ENCODE measurements around the gene IL1B. TPM values are rescaled to one million over a fixed set of nuclear protein-coding genes. Genes with fewer than 3 reads are reported as not detected.
A peak's percentile ranks its signal among the peaks of the same experiment; 100 is the strongest.

IL1B gene
- total RNA-seq, 2 experiments from 2014 or later = not detected

GRCh38 chr2:112813280-112813966 lies 23.2 kb downstream of the IL1B start:
- ATAC-seq (no peak), DNase-seq (no peak)
- CTCF ChIA-PET = no interaction called here
- peaks cover 18% of the 10 kb centered on the region for H3K4me1 Mint-ChIP-seq (ENCODE audit: low read depth)
- peaks cover 2% of the 10 kb centered on the region for H3K36me3 Mint-ChIP-seq (ENCODE audit: low read depth)
- intact Hi-C loops (cut with micrococcal nuclease) = no loop called here
- TF ChIP-seq CTCF (IDR thresholded peaks at IDR 0.05) = no peak
- no peak overlapping the region for H3K4me3 Mint-ChIP-seq
- POLR2A ChIA-PET = interaction anchor here (1.4 kb wide), 1 partner anchor 71 kb away, joined by 3 read pairs; no protein-coding TSS in a partner anchor
- H3K27me3 Mint-ChIP-seq = no peaks in the 10 kb centered on the region
- H3K9me3 Mint-ChIP-seq = peaks cover 5% of the 10 kb centered on the region
- no peak overlapping the region for H3K27ac Mint-ChIP-seq

DNA sequence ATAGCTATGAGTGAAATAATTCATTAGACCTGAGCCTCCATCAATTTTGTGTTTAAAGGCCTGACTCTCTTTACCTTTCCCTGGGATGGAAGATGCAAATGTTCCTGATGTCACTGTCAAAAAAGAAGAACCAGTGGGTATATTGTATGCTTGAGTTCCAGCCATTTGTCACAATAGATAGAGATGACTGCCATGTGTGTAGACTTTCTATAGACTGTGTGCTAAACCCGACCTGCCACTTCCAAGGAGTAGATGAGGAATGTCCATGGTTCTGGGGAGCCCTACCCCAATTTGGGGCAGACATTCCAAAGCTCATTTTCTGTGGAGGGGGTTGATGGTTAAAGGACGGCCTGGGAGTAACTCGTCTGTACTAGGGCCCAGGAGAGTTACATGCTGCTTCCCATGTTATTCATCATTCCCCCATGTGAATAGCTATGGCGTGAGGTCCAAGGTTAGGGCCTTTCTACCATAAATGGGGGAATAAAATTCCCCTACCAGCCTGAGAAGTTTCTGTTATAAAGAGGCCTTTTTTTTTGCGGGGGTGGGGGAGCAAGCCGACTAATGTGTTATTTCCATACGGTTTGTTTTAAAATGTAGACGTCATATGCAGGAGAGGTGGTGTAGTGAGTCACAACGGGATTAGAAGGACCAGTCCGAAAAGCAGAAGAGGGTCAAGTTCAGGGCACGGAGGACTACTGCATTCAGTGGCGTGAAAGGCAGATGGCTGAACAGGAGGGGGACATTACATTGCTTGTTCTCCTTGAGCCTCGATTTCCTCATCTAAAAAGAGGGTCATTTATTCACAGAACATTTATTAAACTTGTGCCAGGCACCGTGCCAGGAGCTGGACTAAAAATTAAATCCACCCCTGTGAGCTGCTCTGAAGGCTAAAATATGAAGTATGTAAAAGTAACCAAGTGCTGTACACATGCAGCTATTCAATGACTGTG lies 24.0 kb downstream of the IL1B start:
- TF ChIP-seq CTCF (IDR thresholded peaks at IDR 0.05) = no peak
- ChIA-PET POLR2A (interaction anchor here (1.3 to 1.4 kb wide), 2 partner anchors 12 to 72 kb away, joined by 3 read pairs; no protein-coding TSS in a partner anchor), CTCF (interaction anchor here (1.3 to 1.4 kb wide), 2 partner anchors 10 to 70 kb away, joined by 3 read pairs; no protein-coding TSS in a partner anchor)
- Mint-ChIP-seq H3K4me1 (ENCODE audit: low read depth) (peaks cover 18% of the 10 kb centered on the region), H3K36me3 (ENCODE audit: low read depth) (peaks cover 2% of the 10 kb centered on the region), H3K27ac (peak overlapping the region; percentile 47), H3K27me3 (no peaks in the 10 kb centered on the region), H3K9me3 (peaks cover 7% of the 10 kb centered on the region), H3K4me3 (no peak overlapping the region)
- DNase-seq (no peak), ATAC-seq (no peak)
- intact Hi-C loops (cut with micrococcal nuclease) = no loop called here

- intact Hi-C loops (cut with micrococcal nuclease) = no loop called here
- H3K27ac Mint-ChIP-seq = peak overlapping the region; percentile 47
- ChIA-PET CTCF (interaction anchor here (1.3 to 1.4 kb wide), 2 partner anchors 11 to 70 kb away, joined by 3 read pairs; no protein-coding TSS in a partner anchor), POLR2A (interaction anchor here (1.3 to 1.4 kb wide), 2 partner anchors 11 to 73 kb away, joined by 3 read pairs; no protein-coding TSS in a partner anchor)
- peaks cover 11% of the 10 kb centered on the region for H3K9me3 Mint-ChIP-seq
- DNase-seq = no peak
- peaks cover 18% of the 10 kb centered on the region for H3K4me1 Mint-ChIP-seq (ENCODE audit: low read depth)
- TF ChIP-seq CTCF (IDR thresholded peaks at IDR 0.05) = no peak
- H3K27me3 Mint-ChIP-seq = no peaks in the 10 kb centered on the region
- peaks cover 2% of the 10 kb centered on the region for H3K36me3 Mint-ChIP-seq (ENCODE audit: low read depth)
- H3K4me3 Mint-ChIP-seq = no peak overlapping the region
- ATAC-seq = peak; percentile 69
These were observed 24.7 kb downstream of the IL1B start for GRCh38 chr2:112811841-112812306.

GRCh38 chr2:112811276-112811831 lies 25.2 kb downstream of the IL1B start:
- Mint-ChIP-seq H3K36me3 (ENCODE audit: low read depth) (peaks cover 2% of the 10 kb centered on the region), H3K4me1 (ENCODE audit: low read depth) (peaks cover 18% of the 10 kb centered on the region), H3K27me3 (no peaks in the 10 kb centered on the region), H3K9me3 (peaks cover 11% of the 10 kb centered on the region), H3K27ac (peak overlapping the region; percentile 47), H3K4me3 (no peak overlapping the region)
- POLR2A ChIA-PET = no interaction called here
- intact Hi-C loops (cut with micrococcal nuclease) = no loop called here
- DNase-seq (no peak), ATAC-seq (no peak)
- CTCF ChIA-PET = interaction anchor here (1.2 to 1.4 kb wide), 3 partner anchors 11 to 69 kb away, joined by 3 read pairs; no protein-coding TSS in a partner anchor
- TF ChIP-seq CTCF (IDR thresholded peaks at IDR 0.05) = no peak

Measured in activated CD8-positive, alpha-beta T cell treated with anti-CD3 and anti-CD28 coated beads for 36 hours (primary cell).